HEK293 (cell line): ENCODE results near the gene SH3RF1.
A peak's percentile ranks its signal among the peaks of the same experiment; 100 is the strongest.
"Not testable (repeated sequence)": the region's sequence is repeated elsewhere in the genome, so short reads cannot be mapped to it uniquely, and the experiment has no call there.

ENCODE experiments used
- CTCF ChIA-PET: fragments of 350-600 bp; formaldehyde crosslinking; extraction: SDS; loops from one replicate; lab custom pipeline; 2021; ENCODE audit warnings: antibody characterized with exemption; lab: Yijun Ruan, JAX
- POLR2A ChIA-PET: fragments of 300-600 bp; formaldehyde crosslinking; extraction: SDS; loops from one replicate; lab custom pipeline; 2020; ENCODE audit warnings: antibody characterized with exemption, inconsistent platforms; lab: Yijun Ruan, JAX
- H3K27ac ChIP-seq: fragments of 200-500 bp; sonication (Bioruptor generic); 2 replicates; pipeline ENCODE4 v1.5.1; 2014; ENCODE audit warnings: low read depth, low read length, control low read depth, inconsistent platforms; ENCODE audit errors: extremely low read depth
- H3K36me3 ChIP-seq, 2 experiments: fragments of 200-500 bp in 1 of 2; sonication (Bioruptor generic) in 1 of 2; 1 replicate in 1 of 2; 2 replicates in 1 of 2; pipeline ENCODE4 v1.5.1; 2014 to 2017; ENCODE audit warnings: inconsistent platforms in 2 of 2, low read length in 2 of 2; ENCODE audit not compliant: control insufficient read depth in 2 of 2, insufficient read depth in 1 of 2
- H3K4me1 ChIP-seq: fragments of 200-500 bp; sonication (Bioruptor generic); 2 replicates; pipeline ENCODE4 v1.5.1; 2014; ENCODE audit warnings: mild to moderate bottlenecking, low read length, inconsistent platforms; ENCODE audit not compliant: control insufficient read depth, insufficient read depth
- H3K4me3 ChIP-seq: 2 replicates; pipeline ENCODE4 v1.5.1; 2011; ENCODE audit warnings: low read depth, mild to moderate bottlenecking, control low read depth, low read length, moderate library complexity
- H3K9me3 ChIP-seq: fragments of 200-500 bp; sonication (Bioruptor generic); 2 replicates; pipeline ENCODE4 v1.5.1; 2014; ENCODE audit warnings: low read depth, low read length, inconsistent platforms; ENCODE audit not compliant: control insufficient read depth, insufficient read depth
- BCL11B ChIP-seq: fragments of 450-650 bp; formaldehyde crosslinking; IDR thresholded peaks from 2 replicates; pipeline ENCODE4 v1.5.1; 2016; ENCODE audit warnings: low read depth, missing biosample characterization, missing genetic modification characterization
- GLIS2 ChIP-seq: fragments of 450-650 bp; formaldehyde crosslinking; IDR thresholded peaks from 2 replicates; pipeline ENCODE4 v1.5.1; 2016; ENCODE audit warnings: missing biosample characterization, missing genetic modification characterization
- KLF9 ChIP-seq: fragments of 450-650 bp; formaldehyde crosslinking; IDR thresholded peaks from 2 replicates; pipeline ENCODE4 v1.5.1; 2016; ENCODE audit warnings: missing biosample characterization, missing genetic modification characterization, low read depth
- SETDB1 ChIP-seq: IDR thresholded peaks from one replicate; pipeline ENCODE4 v1.6.1; 2017; ENCODE audit warnings: mild to moderate bottlenecking, low read length, moderate library complexity, mixed read lengths; ENCODE audit not compliant: insufficient read length
- ZBTB1 ChIP-seq: fragments of 450-650 bp; formaldehyde crosslinking; IDR thresholded peaks from 2 replicates; pipeline ENCODE4 v1.5.1; 2016; ENCODE audit warnings: missing biosample characterization, missing genetic modification characterization
- ZBTB48 ChIP-seq: fragments of 450-650 bp; formaldehyde crosslinking; IDR thresholded peaks from 2 replicates; pipeline ENCODE4 v1.5.1; 2016; ENCODE audit warnings: missing biosample characterization, missing genetic modification characterization
- ZNF140 ChIP-seq: fragments of 450-650 bp; formaldehyde crosslinking; IDR thresholded peaks from 2 replicates; pipeline ENCODE4 v1.5.1; 2016; ENCODE audit warnings: missing biosample characterization, missing genetic modification characterization
- ZNF169 ChIP-seq: fragments of 450-650 bp; formaldehyde crosslinking; IDR thresholded peaks from 2 replicates; pipeline ENCODE4 v1.5.1; 2016; ENCODE audit warnings: missing biosample characterization, missing genetic modification characterization
- ZNF335 ChIP-seq: fragments of 450-650 bp; formaldehyde crosslinking; conservative IDR thresholded peaks from 2 replicates; pipeline ENCODE4 v1.5.1; 2016; ENCODE audit warnings: missing biosample characterization, missing genetic modification characterization
- ZNF404 ChIP-seq: fragments of 450-650 bp; formaldehyde crosslinking; IDR thresholded peaks from 2 replicates; pipeline ENCODE4 v1.5.1; 2017; ENCODE audit warnings: missing biosample characterization, missing genetic modification characterization
- ZNF510 ChIP-seq: fragments of 450-650 bp; formaldehyde crosslinking; IDR thresholded peaks from 2 replicates; pipeline ENCODE4 v1.5.1; 2018; ENCODE audit warnings: mild to moderate bottlenecking, missing genetic modification characterization, missing biosample characterization; ENCODE audit not compliant: insufficient replicate concordance
- ZNF585B ChIP-seq: fragments of 450-650 bp; formaldehyde crosslinking; IDR thresholded peaks from 2 replicates; pipeline ENCODE4 v1.5.1; 2016; ENCODE audit warnings: missing biosample characterization, missing genetic modification characterization
- ZNF610 ChIP-seq: fragments of 450-650 bp; formaldehyde crosslinking; IDR thresholded peaks from 2 replicates; pipeline ENCODE4 v1.5.1; 2016; ENCODE audit warnings: missing biosample characterization, missing genetic modification characterization, borderline replicate concordance
- ZNF658 ChIP-seq: fragments of 450-650 bp; formaldehyde crosslinking; IDR thresholded peaks from 2 replicates; pipeline ENCODE4; 2016; ENCODE audit warnings: missing biosample characterization, missing genetic modification characterization
- ZNF747 ChIP-seq: fragments of 450-650 bp; formaldehyde crosslinking; IDR thresholded peaks from 2 replicates; pipeline ENCODE4 v1.5.1; 2016; ENCODE audit warnings: missing biosample characterization, missing genetic modification characterization
- TF ChIP-seq, protein P1 (sequence below): fragments of 450-650 bp; formaldehyde crosslinking; IDR thresholded peaks from 2 replicates; pipeline ENCODE4 v1.5.1; 2017; ENCODE audit warnings: missing biosample characterization, missing genetic modification characterization
- TF ChIP-seq, protein P2 (sequence below): fragments of 450-650 bp; formaldehyde crosslinking; IDR thresholded peaks from 2 replicates; pipeline ENCODE4 v1.5.0; 2017; ENCODE audit warnings: missing biosample characterization, missing genetic modification characterization, borderline replicate concordance
- TF ChIP-seq, protein P3 (sequence below): fragments of 450-650 bp; formaldehyde crosslinking; IDR thresholded peaks from 2 replicates; pipeline ENCODE4 v1.5.1; 2016; ENCODE audit warnings: missing biosample characterization, missing genetic modification characterization
- TF ChIP-seq, protein P4 (sequence below): fragments of 450-650 bp; formaldehyde crosslinking; IDR thresholded peaks from 2 replicates; pipeline ENCODE4 v1.5.1; 2016; ENCODE audit warnings: missing biosample characterization, missing genetic modification characterization
- TF ChIP-seq, protein P5 (sequence below): fragments of 450-650 bp; formaldehyde crosslinking; IDR thresholded peaks from 2 replicates; pipeline ENCODE4 v1.5.1; 2016; ENCODE audit warnings: missing biosample characterization, missing genetic modification characterization

Gene SH3RF1

DNA sequence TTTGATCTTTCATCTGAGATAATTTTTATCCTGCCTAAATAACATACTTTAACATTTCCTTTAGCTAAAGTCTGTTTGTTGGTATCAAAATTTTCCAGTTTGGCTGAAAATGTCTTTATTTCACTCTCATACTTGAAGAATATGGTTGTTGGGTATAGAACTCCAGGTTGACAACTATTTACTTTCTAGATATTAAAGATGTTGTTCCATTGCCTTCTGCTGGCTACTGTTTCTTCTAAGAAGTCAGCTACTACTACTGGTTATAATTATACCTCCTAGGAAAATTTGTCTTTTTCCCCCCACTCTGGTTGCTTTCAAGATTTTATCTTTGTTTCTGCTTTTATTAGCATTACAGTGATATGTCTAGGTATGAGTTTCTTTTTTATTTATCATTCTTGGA, 75.7 kb downstream of the SH3RF1 start:
- H3K36me3 ChIP-seq, result no peaks in the 10 kb centered on the region
- no peak overlapping the region for H3K4me3 ChIP-seq
- H3K4me1 ChIP-seq, result peaks cover 3% of the 10 kb centered on the region; the same call in 1 of the 2 replicates
- H3K27ac ChIP-seq, result no peak overlapping the region
- H3K9me3 ChIP-seq, result no peaks in the 10 kb centered on the region; the same call in 1 of the 2 replicates
- ChIA-PET CTCF (no interaction called here), POLR2A (no interaction called here)
- TF ChIP-seq BCL11B (no peak), SETDB1 (peak; percentile 91), ZNF747 (no peak)

DNA sequence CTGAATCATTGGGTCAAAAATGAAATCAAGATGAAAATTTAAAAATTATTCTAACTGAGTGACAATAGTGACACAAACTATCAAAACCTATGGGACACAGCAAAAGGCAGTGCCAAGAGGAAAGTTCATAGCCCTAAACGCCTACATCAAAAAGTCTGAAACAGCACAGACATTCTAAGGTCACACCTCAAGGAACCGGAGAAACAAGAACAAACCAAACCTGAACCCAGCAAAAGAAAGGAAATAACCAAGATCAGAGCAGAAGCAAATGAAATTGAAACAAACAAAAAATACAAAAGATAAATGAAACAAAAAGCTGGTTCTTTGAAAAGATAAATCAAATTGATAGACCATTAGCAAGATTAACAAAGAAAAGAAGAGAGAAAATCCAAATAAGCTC, 80.8 kb downstream of the SH3RF1 start:
- POLR2A ChIA-PET, H3K9me3 ChIP-seq, CTCF ChIA-PET, H3K27ac ChIP-seq, H3K4me3 ChIP-seq, H3K4me1 ChIP-seq, H3K36me3 ChIP-seq: not testable (repeated sequence)

DNA sequence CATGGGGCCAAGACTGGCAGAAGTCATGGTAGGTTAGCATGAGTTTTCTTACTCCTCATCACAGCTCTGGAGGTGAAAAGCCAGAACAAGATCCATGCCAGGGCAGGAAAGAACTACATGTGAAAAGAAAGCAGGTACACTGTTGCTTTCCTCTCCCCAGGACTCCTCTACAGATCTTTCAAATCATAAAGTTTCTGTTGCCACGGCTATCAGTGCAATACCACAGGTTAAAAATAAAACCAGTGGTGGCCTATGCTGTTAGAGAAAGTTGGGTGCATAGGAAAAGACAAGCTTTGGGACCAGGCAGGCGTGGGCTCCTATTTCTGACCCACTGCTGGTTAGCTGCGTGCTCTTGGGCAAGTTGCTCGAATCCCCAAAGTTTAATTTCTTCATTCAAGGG, 81.4 kb downstream of the SH3RF1 start:
- CTCF ChIA-PET, result no interaction called here
- H3K27ac ChIP-seq, result no peak overlapping the region
- H3K4me3 ChIP-seq, result no peak overlapping the region
- peaks cover 6% of the 10 kb centered on the region for H3K4me1 ChIP-seq
- POLR2A ChIA-PET, result no interaction called here
- no peaks in the 10 kb centered on the region for H3K9me3 ChIP-seq
- TF ChIP-seq ZNF404 (tag by site-specific recombination) (no peak), ZBTB1 (tag by site-specific recombination) (no peak), ZNF658 (tag by site-specific recombination) (no peak), ZNF510 (tag by site-specific recombination) (no peak), ZNF335 (tag by site-specific recombination) (no peak)
- TF ChIP-seq, protein P1, sequence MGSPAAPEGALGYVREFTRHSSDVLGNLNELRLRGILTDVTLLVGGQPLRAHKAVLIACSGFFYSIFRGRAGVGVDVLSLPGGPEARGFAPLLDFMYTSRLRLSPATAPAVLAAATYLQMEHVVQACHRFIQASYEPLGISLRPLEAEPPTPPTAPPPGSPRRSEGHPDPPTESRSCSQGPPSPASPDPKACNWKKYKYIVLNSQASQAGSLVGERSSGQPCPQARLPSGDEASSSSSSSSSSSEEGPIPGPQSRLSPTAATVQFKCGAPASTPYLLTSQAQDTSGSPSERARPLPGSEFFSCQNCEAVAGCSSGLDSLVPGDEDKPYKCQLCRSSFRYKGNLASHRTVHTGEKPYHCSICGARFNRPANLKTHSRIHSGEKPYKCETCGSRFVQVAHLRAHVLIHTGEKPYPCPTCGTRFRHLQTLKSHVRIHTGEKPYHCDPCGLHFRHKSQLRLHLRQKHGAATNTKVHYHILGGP (tag by site-specific recombination), result no peak
- TF ChIP-seq, protein P2, sequence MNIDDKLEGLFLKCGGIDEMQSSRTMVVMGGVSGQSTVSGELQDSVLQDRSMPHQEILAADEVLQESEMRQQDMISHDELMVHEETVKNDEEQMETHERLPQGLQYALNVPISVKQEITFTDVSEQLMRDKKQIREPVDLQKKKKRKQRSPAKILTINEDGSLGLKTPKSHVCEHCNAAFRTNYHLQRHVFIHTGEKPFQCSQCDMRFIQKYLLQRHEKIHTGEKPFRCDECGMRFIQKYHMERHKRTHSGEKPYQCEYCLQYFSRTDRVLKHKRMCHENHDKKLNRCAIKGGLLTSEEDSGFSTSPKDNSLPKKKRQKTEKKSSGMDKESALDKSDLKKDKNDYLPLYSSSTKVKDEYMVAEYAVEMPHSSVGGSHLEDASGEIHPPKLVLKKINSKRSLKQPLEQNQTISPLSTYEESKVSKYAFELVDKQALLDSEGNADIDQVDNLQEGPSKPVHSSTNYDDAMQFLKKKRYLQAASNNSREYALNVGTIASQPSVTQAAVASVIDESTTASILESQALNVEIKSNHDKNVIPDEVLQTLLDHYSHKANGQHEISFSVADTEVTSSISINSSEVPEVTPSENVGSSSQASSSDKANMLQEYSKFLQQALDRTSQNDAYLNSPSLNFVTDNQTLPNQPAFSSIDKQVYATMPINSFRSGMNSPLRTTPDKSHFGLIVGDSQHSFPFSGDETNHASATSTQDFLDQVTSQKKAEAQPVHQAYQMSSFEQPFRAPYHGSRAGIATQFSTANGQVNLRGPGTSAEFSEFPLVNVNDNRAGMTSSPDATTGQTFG (tag by site-specific recombination), result no peak
- TF ChIP-seq, protein P3, sequence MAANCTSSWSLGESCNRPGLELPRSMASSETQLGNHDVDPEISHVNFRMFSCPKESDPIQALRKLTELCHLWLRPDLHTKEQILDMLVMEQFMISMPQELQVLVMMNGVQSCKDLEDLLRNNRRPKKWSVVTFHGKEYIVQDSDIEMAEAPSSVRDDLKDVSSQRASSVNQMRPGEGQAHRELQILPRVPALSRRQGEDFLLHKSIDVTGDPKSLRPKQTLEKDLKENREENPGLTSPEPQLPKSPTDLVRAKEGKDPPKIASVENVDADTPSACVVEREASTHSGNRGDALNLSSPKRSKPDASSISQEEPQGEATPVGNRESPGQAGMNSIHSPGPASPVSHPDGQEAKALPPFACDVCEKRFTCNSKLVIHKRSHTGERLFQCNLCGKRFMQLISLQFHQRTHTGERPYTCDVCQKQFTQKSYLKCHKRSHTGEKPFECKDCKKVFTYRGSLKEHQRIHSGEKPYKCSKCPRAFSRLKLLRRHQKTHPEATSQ (tag by site-specific recombination), result no peak
- H3K36me3 ChIP-seq, result no peaks in the 10 kb centered on the region

DNA sequence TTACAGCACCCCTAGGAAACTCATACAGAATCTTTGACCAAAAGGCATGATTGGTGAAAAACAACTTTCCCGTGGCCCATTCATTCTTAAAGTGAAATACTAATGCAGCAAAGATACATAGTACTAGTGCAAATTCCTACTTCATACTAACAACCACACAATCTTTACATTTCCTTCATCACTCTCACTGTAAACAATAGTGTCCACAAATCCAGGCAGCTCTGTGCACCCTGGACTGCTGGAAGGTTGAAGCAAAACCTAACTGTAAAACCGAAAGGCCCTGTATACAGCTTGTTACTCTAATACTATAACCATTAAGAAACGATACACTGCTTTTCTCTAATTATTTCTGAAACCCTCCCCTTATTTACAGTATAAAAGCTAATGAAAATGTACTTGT, 82.6 kb downstream of the SH3RF1 start:
- Histone ChIP-seq H3K4me1 (peaks cover 6% of the 10 kb centered on the region), H3K9me3 (no peaks in the 10 kb centered on the region)
- POLR2A ChIA-PET, result no interaction called here
- TF ChIP-seq, protein P4, sequence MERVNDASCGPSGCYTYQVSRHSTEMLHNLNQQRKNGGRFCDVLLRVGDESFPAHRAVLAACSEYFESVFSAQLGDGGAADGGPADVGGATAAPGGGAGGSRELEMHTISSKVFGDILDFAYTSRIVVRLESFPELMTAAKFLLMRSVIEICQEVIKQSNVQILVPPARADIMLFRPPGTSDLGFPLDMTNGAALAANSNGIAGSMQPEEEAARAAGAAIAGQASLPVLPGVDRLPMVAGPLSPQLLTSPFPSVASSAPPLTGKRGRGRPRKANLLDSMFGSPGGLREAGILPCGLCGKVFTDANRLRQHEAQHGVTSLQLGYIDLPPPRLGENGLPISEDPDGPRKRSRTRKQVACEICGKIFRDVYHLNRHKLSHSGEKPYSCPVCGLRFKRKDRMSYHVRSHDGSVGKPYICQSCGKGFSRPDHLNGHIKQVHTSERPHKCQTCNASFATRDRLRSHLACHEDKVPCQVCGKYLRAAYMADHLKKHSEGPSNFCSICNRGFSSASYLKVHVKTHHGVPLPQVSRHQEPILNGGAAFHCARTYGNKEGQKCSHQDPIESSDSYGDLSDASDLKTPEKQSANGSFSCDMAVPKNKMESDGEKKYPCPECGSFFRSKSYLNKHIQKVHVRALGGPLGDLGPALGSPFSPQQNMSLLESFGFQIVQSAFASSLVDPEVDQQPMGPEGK, result no peak
- TF ChIP-seq ZNF140 (tag by site-specific recombination) (no peak), KLF9 (tag by site-specific recombination) (no peak), ZNF169 (tag by site-specific recombination) (no peak), ZNF585B (tag by site-specific recombination) (no peak), GLIS2 (tag by site-specific recombination) (no peak), ZBTB48 (tag by site-specific recombination) (no peak), ZNF610 (no peak), BCL11B (no peak)
- TF ChIP-seq, protein P5, sequence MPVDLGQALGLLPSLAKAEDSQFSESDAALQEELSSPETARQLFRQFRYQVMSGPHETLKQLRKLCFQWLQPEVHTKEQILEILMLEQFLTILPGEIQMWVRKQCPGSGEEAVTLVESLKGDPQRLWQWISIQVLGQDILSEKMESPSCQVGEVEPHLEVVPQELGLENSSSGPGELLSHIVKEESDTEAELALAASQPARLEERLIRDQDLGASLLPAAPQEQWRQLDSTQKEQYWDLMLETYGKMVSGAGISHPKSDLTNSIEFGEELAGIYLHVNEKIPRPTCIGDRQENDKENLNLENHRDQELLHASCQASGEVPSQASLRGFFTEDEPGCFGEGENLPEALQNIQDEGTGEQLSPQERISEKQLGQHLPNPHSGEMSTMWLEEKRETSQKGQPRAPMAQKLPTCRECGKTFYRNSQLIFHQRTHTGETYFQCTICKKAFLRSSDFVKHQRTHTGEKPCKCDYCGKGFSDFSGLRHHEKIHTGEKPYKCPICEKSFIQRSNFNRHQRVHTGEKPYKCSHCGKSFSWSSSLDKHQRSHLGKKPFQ (tag by site-specific recombination), result no peak
- TF ChIP-seq, all 188 proteins: peak for 0
- Histone ChIP-seq H3K36me3 (no peaks in the 10 kb centered on the region), H3K27ac (no peak overlapping the region), H3K4me3 (no peak overlapping the region)
- CTCF ChIA-PET, result no interaction called here
